GM21367 (cell line): ENCODE measurements around the gene DENND2A.
"Not testable (repeated sequence)": the region's sequence is repeated elsewhere in the genome, so short reads cannot be mapped to it uniquely, and the experiment has no call there.

Experiments
- ATAC-seq: cut with Tn5 transposase; IDR thresholded peaks from one replicate; pipeline ENCODE4 v1.9.1; 2021; ENCODE audit not compliant: unreplicated experiment

DENND2A gene

DNA sequence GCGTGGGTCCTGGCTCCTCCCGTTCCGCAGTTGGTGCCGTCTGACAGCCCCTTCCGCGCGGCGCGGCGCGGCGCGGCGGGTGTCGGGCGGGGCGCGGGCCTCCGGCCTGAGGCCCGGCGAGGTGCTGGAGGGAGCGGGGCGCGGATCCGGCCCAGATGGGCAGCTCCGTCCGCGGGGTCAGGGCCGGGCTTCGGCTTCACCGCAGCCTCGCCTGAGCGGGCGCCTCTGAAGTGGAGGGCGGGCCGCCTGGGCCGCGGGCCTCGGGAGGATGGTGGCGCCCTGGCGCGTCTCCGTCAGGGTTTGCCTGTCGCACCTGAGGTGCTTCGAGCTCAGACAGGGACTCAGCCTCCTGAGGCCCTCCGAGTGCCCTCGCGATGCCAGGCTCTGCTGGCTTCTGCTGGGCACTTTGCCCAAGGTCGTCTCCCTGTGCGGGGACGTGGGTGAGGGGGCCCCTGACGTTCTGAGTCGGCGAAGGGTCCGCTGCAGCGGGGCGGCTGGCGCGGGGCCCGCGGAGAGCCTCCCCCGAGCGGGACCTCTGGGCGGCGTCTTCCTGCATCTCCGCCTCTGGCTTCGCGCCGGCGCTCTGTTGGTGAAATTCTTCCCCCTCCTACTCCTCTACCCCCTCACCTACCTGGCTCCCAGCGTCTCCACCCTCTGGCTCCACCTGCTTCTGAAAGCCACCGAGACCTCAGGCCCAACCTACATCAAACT lies 32.6 kb upstream of the DENND2A start:
- ATAC-seq, result peak; percentile 31

DNA sequence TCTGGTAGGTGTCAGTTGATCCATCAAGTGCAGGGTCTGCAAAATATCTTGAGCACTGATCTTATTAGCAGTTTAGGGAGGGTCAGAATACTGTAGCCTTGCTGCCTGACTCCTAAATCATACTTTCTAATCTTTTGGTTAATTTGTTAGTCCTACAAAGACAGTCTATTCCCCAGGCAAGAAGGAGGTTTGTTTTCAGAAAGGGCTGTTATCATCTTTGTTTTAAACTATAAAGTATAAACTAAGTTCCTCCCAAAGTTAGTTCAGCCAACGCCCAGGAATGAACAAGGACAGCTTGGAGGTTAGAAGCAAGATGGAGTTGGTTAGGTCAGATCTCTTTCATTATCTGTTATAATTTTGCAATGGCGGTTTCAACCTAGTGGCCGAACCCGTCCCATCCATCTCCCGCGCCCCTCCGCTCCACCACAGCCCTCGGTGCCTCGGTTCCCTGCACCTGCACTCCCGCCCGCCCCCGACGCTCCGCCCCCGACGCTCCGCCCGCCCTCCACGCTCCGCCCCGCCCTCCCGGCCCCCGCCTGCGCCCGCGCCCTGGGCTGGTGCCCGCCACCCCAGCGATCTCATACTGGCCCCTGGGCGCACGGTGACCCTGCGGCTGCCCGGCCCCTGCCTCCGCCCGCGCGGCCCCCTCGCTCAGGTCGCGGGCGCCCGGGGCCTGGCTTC lies 31.9 kb upstream of the DENND2A start, which contains the start of gene ADCK2:
Gene ADCK2 (plus strand): TSS at position 564 of the 681 bp plus-strand sequence. CDS start 386 bp downstream, outside the sequence.
- ATAC-seq, result peak; percentile 37

DNA sequence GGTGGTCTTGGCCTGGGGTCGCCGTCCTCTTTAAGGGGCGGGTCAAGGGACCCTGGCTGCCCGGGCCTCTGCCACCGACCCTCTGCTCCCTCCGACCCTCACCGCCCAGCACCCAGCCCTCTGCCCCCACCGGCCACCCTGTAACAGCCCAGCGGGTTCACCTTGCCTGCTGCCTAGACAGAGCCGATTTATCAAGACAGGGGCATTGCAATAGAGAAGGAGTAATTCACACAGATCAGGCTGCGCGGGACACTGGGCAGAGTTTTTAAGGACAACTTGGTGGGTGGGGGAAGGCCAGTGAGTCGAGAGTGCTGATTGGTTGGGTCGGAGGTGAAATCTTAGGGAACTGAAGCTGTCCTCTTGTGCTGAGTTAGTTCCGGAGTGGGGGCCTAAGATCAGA lies 31.4 kb upstream of the DENND2A start:
- no peak for ATAC-seq

DNA sequence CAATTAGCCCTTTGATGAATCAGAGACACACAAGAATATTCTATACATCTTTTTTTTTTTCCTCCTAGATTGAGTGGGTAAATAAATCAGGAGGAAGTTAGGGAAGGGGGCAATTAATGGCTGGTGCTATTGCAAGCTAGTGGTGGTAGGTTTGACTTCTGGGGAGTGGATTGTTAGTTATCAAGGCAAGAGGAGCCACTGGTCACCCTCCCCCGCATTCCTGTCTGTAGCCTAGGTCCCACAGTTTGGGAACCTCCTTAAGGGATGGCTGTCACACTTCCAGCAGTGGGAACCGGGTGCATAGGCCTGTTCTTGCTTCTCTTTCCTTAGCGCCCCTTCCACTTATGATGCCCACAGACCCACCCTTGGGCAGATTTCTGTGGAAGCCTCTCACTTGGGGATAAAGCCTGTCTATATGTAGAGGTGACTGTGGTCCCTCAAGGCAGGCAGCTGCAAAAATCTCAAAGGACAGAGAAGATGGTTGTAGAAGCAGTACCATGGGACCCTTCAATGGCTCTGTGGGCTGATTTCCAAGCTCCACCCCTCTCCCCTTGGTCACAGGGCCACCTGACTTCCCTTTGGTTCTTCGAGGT lies 29.8 kb upstream of the DENND2A start:
- ATAC-seq, result no peak

DNA sequence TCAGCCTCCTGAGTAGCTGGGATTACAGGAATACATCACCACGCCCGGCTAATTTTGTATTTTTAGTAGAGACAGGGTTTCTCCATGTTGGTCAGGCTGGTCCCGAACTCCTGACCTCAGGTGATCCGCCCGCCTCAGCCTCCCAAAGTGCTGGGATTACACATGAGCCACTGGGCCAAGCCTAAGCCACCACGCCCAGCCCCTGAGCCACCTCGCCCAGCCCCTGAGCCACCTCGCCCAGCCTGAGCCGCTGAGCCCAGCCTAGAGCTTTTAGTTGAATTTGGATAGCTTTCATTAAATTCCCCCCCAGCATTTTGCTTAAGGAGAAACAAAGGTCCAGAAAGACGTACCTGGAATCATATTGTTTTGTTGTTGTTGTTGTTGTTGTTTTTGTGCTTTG lies 29.2 kb upstream of the DENND2A start:
- ATAC-seq, result not testable (repeated sequence)

DNA sequence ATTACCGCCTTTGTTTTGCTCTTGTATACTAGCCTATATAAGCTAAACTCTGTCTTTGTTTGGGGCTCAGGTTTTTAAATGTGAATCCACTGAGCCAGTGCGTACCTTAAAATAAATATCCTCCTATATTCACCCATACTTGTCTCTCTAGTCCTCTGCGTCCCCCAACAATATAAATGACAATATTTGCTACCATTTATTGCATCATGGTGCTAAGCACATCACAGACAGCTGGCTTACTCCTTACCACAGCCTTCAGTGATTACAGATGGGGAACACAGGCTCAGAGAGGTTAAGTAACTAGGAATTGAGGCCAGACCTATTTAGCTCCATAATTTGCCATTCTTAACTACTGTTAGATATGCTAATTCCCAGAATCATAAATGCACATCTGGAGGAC lies 28.7 kb upstream of the DENND2A start:
- no peak for ATAC-seq

DNA sequence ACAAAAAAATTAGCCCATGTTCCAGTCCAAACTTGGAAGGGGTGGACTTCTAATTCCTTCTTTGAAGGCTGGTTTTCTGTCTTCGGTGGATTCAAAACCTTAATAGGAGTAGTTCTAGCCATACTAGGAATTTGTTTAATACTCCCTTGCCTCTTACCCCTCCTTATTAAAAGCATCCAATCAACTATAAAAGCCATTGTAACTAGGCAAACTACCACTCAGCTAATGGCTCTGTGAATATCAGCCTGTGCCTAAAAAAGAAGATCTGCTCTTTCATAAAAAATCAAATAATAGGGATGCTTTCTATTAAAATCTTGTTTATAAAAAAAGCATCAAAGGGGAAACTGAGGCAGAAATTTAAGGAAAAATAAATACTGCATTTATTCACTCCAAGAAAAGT lies 28.0 kb upstream of the DENND2A start:
- ATAC-seq, result no peak

DNA sequence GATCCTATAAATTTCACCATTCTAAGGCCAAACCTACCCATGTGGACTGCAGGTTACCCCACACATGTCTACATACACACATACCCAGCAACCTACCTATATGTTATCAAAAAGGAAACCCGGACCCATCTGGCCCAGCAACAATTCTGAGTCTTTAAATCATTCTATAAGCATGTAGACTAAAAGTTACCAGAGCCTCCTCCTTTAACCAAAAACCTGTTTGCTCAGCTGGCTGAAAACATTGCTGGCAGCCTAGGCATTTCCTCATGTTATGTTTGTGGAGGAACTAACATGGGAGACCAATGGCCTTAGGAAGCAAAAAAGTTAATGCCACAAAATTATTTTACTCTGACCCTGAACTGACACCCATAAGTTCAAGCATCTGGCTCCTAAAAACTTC lies 26.9 kb upstream of the DENND2A start:
- ATAC-seq, result no peak

DNA sequence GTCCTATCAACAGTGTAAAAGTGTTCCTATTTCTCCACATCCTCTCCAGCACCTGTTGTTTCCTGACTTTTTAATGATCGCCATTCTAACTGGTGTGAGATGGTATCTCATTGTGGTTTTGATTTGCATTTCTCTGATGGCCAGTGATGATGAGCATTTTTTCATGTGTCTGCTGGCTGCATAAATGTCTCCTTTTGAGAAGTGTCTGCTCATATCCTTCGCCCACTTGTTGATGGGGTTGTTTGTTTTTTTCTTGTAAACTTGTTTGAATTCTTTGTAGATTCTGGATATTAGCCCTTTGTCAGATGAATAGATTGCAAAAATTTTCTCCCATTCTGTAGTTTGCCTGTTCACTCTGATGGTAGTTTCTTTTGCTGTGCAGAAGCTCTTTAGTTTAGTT lies 22.3 kb upstream of the DENND2A start:
- ATAC-seq, result not testable (repeated sequence)

DNA sequence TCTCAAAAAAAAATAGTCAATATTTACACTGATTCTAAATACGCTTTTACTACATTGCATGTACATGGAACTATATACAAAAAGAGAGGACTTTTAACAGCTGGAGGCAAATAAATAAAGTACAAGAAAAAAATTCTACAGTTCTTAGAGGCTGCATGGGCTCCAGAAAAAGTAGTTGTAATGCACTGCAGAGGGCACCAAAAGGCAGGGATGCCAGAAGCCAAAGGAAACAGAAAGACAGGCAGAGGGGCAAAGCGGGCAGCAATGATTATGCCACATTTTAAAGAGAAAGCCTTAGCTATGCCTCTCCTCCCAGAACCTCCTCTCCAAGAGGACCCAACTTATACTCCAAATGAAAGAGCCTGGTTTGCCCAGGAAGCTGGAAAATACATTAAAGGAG lies 20.5 kb upstream of the DENND2A start:
- no peak for ATAC-seq

DNA sequence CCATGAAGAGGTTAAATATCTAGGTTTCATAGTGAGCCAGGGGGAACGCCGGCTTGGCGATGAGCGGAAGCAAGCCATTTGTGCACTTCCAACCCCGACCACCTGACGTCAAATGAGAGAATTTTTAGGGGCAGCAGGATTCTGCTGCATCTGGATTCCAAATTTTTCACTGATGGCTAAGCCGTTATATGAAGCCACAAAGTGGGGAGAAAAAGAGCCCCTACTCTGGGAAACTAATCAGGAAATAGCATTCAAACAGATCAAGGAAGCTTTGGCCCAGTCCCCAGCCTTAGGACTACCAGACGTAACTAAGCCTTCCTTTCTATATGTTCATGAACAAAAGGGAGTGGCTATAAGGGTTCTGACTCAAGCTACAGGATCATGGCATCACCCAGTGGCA lies 19.2 kb upstream of the DENND2A start:
- ATAC-seq, result no peak

DNA sequence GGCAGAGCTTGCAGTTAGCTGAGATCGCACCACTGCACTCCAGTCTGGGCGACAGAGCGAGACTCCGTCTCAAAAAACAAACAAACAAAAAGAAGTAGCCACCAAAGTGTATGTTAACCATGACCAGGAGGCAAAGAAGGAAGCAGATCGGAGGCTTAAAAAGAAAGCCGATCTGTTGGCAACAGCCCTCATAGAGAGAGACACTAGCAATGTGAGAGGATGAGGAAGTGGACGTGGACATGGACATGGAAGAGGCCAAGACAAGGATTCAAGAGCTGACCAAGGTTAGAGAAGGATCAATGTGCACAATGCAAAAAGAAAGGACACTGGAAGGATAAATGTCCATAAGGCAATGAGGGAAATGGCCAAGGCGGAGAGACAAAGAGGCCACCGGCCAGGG lies 17.3 kb upstream of the DENND2A start:
- no peak for ATAC-seq

DNA sequence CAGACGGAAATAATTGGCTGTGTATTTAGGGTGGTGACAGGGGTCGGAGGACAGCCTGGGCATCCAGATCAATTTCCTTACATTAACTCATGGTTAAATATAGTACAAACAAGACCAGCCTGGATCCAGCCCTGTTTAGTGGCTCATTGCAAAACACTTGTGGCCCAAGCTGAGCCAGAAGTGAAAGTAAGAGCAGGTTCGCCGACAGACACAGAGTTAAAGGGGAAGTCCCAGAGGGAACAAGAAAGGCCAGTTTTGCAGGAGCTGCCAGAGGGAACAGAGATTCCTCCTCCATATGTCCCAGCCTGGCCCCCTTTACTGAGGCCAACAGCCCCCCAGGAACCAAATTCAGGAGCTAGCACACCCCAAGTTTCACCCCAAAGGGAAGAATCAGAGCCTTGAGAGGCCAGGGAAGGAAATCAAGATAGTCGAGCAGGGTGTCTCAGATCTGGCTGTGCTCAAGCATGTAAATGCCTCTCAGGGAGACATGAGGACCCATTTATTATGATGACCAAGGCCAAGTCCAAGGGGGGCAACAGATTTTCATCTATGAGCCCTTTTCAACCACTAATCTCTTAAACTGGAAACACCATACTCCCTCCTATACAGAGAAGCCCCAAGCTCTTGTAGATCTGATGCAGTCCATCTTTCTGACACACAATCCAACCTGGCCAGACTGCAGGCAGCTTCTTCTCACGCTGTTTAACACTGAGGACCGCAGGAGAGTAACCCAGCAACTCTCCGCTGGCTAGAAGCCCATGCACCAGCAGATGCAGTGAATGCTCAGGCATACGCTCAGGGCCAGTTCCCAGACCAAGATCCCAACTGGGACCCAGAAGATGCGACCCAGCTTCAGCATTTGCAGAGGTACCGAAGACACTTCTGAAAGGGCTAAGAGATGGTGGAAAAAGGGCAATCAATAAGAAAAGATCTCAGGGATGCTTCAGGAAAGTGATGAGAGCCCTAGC lies 16.2 kb upstream of the DENND2A start:
- peak; percentile 84 for ATAC-seq

DNA sequence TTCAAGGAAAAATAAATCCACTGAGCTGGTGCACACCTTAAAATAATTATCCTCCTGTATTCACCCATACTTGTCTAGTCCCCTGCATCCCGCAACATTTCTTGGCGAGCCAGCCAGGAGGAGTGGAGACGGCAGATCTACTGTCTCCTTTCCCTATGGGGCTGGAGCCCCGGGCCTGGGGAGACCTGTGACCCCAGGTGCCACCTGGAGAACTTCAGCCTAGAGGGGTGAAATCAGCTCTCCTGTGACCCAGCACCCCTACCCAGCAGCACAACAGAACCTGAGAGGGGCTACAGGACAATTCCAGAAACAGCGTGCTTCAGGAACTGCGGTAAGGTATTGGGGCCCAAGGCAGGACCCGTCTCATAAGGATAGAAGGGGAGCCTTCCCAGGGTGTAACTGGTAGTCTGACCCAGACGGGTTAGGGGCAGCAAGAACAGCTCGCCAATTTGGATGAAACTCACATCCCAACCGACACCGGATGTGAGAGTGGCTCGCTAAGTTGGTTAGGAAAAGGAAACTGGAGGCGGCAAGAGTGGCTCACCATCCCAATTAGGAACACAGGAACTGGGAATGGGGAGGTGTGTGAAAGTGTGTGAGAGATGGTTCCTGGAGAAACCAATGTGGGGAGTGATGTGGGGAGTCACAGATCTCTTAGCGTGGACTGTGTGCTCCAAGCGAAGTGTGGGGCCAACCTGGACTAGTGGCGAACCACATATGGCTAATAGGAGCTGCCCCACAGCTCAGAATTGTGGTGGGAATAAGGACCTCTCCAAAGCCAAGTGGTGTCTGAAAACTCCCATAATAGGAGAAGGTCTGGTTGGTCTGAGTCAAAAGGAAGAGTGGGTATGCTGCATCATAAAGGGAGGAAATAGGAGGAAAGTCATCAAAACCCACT lies 15.1 kb upstream of the DENND2A start:
- ATAC-seq, result no peak

DNA sequence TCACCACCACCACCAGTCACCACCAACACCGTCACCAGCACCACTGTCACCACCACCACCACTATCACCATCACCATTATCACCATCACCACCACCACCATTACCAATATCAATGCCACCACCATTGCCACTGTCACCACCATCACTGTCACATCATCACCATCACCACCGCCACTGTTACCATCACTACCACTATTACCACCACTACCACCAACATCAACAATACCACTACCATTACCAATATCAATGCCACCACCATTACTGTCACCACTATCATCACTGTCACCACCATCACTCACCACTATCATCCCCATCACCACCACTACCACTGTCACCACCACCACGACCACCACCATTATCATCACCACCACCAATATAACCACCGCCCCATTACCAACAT lies 14.0 kb upstream of the DENND2A start:
- ATAC-seq, result no peak

DNA sequence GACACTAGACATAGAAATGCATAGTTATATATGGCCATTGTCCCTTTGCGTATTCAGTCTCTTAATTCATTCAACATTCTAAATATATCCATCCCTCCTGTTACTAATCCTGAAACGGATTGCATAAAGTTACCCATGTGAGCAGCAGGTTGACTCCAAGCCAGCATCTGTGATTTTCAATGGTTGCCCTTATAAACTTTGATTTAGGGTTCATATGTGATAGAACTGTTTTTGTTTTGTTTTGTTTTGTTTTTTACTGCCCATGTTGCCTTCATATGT lies 13.4 kb upstream of the DENND2A start:
- no peak for ATAC-seq

DNA sequence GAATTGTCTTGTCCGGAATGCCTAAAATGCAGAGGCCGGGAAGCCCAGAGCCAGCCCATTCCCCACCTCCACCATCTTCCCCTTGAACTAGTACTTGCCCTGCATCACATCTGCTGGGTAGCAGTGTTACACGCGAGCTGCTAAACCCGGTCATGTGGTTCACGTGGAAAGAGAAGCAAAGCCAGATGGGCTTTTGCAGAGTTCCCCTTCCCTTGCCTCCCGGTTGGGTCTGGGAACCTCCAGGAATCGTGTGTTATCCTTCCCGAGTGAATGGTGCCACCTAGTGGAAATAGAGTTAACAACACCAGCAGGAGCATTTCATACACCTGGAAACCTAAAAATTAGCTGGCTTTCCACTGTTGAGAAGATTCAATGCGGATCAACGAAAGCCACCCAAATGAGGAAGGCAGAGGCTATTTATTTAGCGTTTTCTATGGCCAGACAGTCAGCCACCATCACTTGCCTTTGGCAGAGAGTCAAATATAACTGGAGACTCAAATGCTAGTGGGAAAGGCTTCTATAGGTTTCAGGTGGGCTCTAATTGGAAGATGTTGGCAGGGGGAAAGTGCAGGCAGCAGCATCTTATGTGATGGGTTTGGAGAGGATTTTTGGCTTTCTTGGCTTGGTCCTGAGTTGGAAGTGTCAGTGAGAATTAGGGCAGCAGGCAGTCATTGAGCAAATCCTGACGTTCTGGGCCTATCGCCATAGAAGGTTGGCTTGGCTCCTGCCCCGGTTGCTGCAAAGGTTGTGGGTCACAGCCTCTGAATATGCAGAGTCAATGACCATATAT lies 12.9 kb upstream of the DENND2A start:
- ATAC-seq, result no peak

DNA sequence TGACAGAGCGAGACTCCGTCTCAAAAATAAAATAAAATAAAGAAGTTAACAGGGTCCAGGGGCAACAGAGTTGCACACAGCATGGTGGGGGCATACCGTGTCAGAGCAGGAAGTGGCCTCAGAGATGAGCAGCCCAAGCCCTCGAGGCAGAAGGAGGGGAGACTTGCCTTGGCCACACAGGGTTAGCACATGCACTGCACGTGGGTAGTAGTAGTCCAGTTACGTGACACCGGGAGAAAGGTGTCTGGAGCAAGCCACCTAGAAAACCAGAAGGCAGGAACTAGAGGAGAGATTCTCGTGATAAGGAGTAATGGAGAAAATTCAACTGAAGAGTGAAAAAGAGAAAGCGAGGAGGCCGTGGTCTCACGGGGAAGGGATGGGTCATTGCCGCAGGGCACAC lies 9.8 kb upstream of the DENND2A start:
- ATAC-seq, result no peak

DNA sequence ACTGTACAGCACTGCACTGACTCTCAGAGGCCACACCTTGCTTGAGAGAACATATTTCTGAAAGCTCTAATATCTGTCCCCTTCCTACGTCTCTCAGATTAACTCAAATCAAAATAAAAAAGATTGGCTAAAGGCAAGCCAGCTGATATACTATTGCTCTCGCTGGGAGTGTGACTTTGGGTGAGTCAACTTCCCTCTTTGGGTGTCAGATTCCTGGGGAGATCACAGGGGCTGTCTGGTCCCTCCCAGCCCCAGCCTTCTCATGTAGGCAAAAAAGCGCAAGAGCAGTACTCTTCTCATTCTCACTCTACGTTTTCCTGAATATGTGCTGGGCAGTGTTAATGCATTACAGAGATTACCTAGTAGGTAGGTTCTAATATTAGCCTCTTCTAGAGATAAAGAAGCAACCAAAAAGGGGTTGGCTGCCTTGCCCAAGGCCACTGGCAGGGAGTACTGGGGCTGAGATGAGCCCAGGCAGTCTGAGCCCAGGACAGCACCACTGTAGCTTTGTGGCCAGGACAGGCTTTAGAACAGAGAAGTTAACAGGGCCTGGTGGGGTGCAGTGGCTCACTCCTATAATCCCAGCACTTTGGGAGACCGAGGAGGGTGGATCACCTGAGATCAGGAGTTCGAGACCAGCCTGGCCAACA lies 9.1 kb upstream of the DENND2A start:
- no peak for ATAC-seq
